ENCODE measurements around the gene FDCSP.
"Not testable (repeated sequence)": the region's sequence is repeated elsewhere in the genome, so short reads cannot be mapped to it uniquely, and the experiment has no call there.

The FDCSP gene

DNA sequence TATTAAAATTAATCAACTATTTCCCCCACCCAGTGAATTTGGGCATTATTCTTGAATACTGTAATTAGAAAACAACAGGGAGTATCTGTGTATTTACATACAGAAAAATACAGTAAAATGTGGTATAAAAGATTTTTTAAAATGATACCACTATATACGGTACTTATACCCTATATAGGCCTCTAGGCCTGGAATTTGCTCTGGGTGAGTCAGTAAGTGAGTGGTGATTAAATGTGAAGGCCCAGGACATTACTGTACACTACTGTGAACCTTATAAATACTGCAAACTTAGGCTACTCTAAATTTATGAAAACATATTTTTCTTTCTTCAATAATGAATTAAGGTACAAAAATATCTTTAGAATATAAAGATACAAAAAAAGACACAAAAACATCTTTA is 10.2 kb downstream of the FDCSP start:
- no peak overlapping the region for H3K4me3 Mint-ChIP-seq

DNA sequence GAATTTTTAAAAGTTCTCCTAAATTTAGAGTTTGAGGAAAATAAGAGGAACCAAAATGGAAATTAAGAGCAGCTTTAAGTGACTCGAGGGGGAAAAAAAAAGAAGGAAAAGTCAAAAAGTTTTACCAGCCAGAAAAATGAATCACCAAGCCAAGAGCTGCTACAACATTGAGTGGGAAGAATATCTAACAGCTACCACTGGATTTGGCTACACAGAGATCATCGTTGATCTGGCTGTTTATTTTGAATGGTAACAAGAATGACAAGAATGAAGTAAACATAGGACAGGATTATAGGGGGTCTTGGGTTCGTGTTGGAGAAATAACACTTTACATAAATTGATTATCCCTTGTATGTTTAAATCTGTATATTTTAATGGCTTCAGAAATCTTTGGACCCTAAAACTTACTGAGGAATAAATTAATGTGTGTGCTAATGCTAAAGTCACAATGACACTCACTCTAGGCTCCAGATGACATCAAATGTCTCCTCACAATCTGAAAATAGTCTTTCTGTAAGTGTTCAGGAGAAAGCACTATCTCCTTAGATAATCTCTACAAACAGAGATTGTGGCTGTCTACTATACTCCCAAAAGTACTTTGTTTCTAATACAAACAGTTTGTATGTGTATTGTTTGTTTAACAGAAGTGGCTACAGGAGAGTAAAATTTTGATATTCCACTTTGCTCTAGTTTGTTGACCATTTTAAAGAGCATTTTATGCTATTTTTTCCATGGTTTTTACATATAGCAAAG is 13.4 kb downstream of the FDCSP start:
- no peak for DNase-seq
- Mint-ChIP-seq H3K4me1 (peaks cover 7% of the 10 kb centered on the region), H3K9me3 (no peaks in the 10 kb centered on the region), H3K4me3 (no peak overlapping the region), H3K36me3 (ENCODE audit: low read depth) (no peaks in the 10 kb centered on the region), H3K27ac (no peak overlapping the region), H3K27me3 (ENCODE audit: low read depth, poor library complexity) (no peaks in the 10 kb centered on the region)
- TF ChIP-seq, protein P1, sequence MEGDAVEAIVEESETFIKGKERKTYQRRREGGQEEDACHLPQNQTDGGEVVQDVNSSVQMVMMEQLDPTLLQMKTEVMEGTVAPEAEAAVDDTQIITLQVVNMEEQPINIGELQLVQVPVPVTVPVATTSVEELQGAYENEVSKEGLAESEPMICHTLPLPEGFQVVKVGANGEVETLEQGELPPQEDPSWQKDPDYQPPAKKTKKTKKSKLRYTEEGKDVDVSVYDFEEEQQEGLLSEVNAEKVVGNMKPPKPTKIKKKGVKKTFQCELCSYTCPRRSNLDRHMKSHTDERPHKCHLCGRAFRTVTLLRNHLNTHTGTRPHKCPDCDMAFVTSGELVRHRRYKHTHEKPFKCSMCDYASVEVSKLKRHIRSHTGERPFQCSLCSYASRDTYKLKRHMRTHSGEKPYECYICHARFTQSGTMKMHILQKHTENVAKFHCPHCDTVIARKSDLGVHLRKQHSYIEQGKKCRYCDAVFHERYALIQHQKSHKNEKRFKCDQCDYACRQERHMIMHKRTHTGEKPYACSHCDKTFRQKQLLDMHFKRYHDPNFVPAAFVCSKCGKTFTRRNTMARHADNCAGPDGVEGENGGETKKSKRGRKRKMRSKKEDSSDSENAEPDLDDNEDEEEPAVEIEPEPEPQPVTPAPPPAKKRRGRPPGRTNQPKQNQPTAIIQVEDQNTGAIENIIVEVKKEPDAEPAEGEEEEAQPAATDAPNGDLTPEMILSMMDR (IDR thresholded peaks at IDR 0.05), result no peak

More for the DNA sequence above, 10.2 kb downstream of the FDCSP start:
- Mint-ChIP-seq H3K36me3 (ENCODE audit: low read depth) (no peaks in the 10 kb centered on the region), H3K9me3 (no peaks in the 10 kb centered on the region), H3K4me1 (peaks cover 7% of the 10 kb centered on the region), H3K27ac (no peak overlapping the region), H3K27me3 (ENCODE audit: low read depth, poor library complexity) (no peaks in the 10 kb centered on the region)
- DNase-seq, result no peak
- TF ChIP-seq, protein P1 (IDR thresholded peaks at IDR 0.05), result no peak

DNA sequence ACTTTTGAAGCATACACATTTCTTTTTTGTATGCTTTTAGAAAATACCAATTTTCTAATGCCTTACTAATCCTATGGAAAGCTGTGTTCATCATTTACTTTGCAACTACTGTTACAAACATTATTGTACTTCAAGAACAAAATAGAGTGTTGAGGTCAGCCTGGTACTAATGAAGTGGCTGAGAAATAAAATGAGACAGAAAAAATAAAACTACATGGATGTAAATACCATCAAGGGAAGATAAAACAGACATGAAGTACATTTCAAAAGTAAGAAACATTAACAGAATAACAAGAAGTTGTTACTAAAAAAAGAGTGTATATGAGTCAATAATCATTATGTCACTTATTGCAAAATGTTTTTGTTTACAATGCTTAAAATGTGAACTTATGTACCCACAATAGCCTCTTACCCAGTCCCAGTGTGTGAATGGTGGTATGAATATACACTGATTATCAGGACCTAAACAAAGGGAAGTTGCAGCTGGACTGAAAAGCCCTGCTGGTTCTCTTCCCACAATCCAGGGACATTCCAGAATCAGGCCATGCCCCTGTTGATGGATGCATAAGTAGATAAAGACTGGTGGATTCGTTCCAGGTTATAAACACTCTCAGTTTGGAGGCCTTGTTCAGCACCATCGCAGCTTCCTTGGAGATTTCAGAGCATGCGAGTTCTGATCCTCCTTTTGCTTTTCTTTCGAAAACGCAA is 14.1 kb downstream of the FDCSP start:
- Mint-ChIP-seq H3K4me3 (no peak overlapping the region), H3K27me3 (ENCODE audit: low read depth, poor library complexity) (no peaks in the 10 kb centered on the region), H3K27ac (no peak overlapping the region), H3K36me3 (ENCODE audit: low read depth) (no peaks in the 10 kb centered on the region), H3K4me1 (peaks cover 7% of the 10 kb centered on the region), H3K9me3 (no peaks in the 10 kb centered on the region)
- DNase-seq, result no peak
- TF ChIP-seq, protein P1 (IDR thresholded peaks at IDR 0.05), result no peak

DNA sequence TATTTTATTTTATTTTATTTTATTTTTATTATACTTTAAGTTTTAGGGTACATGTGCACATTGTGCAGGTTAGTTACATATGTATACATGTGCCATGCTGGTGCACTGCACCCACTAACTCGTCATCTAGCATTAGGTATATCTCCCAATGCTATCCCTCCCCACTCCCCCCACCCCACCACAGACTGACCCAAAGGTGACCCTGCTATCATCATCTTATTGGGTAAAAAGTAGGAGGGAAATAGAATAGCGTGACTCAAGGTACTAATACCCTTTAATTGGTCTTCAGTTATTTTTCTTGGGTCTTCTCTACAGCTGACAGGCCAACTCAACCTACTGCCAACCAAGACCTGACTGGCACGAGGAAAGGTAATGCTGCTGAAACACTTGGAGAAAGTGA is 16.4 kb downstream of the FDCSP start, which contains the start of gene CSN3:
CSN3 (plus strand) TSS at position 301 of the 400 bp plus-strand sequence. CDS start 2,223 bp downstream, outside the sequence.
- DNase-seq; H3K9me3 Mint-ChIP-seq; H3K27me3 Mint-ChIP-seq (ENCODE audit: low read depth, poor library complexity); H3K36me3 Mint-ChIP-seq (ENCODE audit: low read depth); H3K4me1 Mint-ChIP-seq; H3K27ac Mint-ChIP-seq; H3K4me3 Mint-ChIP-seq: not testable (repeated sequence)

DNA sequence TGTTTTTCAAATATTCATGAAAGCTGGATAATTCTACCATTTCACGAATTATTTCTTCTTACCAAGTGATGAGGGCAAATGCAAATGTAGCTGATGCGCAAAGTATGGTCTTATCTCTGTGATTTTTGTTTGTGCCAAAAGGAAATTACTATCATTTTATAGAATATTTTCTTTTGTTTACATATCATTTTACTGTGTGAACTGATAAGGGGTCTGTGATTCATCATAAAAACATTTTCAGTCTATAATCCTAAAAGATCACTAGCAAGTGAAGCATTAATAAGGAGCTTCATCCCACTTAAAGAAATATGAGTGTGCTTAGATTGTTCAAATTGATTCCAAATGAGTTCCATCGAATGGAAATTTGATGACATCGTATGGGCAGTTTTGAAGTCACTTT is 17.2 kb downstream of the FDCSP start:
- H3K4me1 Mint-ChIP-seq, result no peaks in the 10 kb centered on the region
- no peaks in the 10 kb centered on the region for H3K27me3 Mint-ChIP-seq (ENCODE audit: low read depth, poor library complexity)
- DNase-seq, result no peak
- no peak overlapping the region for H3K4me3 Mint-ChIP-seq
- no peaks in the 10 kb centered on the region for H3K36me3 Mint-ChIP-seq (ENCODE audit: low read depth)
- TF ChIP-seq, protein P1 (IDR thresholded peaks at IDR 0.05), result no peak
- no peak overlapping the region for H3K27ac Mint-ChIP-seq
- no peaks in the 10 kb centered on the region for H3K9me3 Mint-ChIP-seq

DNA sequence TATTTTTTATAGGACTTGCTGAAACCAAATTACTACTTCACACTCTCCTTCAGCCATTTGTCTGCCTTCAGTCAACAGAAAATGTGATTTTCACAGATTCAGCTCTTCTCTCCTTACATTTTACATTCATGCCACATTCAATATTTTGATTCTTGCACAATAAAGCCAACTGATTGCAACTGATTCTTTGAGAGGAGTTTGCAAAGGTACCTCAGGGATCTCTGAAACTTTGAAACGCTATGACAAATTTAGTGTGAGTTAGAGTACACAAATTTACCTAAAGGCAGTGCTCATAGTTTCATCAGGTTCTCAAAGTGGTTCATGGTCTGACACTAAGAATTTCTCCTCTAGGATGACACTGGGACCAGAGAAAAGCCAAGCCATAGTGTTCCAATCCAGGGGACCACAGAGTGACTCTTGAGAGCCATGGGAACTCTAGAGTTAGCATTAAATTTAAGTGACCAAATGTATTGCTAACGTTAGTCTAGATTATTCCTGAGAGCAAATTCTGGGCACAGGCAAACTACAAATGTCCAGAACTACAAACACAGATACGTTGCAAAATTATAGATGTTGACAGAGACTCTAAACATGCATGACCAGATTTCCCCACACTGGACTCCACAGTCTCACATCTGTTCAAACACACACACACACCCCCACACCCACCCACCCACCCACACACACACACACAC is 25.5 kb downstream of the FDCSP start:
- Mint-ChIP-seq H3K27me3 (ENCODE audit: low read depth, poor library complexity) (no peaks in the 10 kb centered on the region), H3K4me1 (no peaks in the 10 kb centered on the region), H3K36me3 (ENCODE audit: low read depth) (no peaks in the 10 kb centered on the region), H3K9me3 (no peaks in the 10 kb centered on the region), H3K4me3 (no peak overlapping the region), H3K27ac (no peak overlapping the region)
- no peak for DNase-seq
- TF ChIP-seq, protein P1 (IDR thresholded peaks at IDR 0.05), result no peak

Data from nephron progenitor cell (in vitro differentiated cells).